K562 (cell line): ENCODE results near the gene PBOV1. TPM values are rescaled to one million over a fixed set of nuclear protein-coding genes. Genes with fewer than 3 reads are reported as not detected.

Experiments used
- ATAC-seq: fragments of 200-7000 bp; cut with Tn5 transposase; 3 replicates; pipeline ENCODE4 v1.9.1; 2020; ENCODE audit warnings: moderate library complexity
- BruUV-seq: library from RNA; stranded (reverse); fragments of 400-500 nt; replicated peaks from 2 replicates; lab custom pipeline; 2021; lab: Mats Ljungman, UMichigan
- CTCF ChIA-PET: fragments of 300-600 bp; formaldehyde crosslinking; extraction: SDS; loops from one replicate; lab custom pipeline; 2021; ENCODE audit warnings: low intra/inter-chr PET ratio; lab: Yijun Ruan, JAX
- POLR2A ChIA-PET: fragments of 300-600, 350-650 bp; sonication (Branson Sonifier 250); formaldehyde crosslinking; extraction: SDS; loops from one replicate; lab custom pipeline; 2021; ENCODE audit warnings: antibody characterized with exemption, inconsistent platforms; lab: Yijun Ruan, JAX
- DNase-seq, 4 experiments: peaks; one replicate each; pipeline versions ENCODE4 v3.0.0 to v3.0.0-alpha.2; 2011 to 2018; ENCODE audit warnings: low spot score in 3 of 4, mixed read lengths in 3 of 4; ENCODE audit errors: extremely low read depth in 1 of 4
- FAIRE-seq: peaks from 2 replicates; lab custom pipeline; 2011; peaks lifted over from hg19 to GRCh38; lab: Jason Lieb, UNC
- H2AFZ ChIP-seq: 2 replicates; pipeline ENCODE4 v1.6.0; 2011; ENCODE audit warnings: low read depth, low read length, control low read depth, inconsistent platforms
- H3K27ac ChIP-seq: fragments of 200-600 bp; 3 replicates; pipeline ENCODE4 v1.8.0; 2011; ENCODE audit warnings: low read depth, mild to moderate bottlenecking, control low read depth, inconsistent platforms, low read length, moderate library complexity, mixed read lengths; ENCODE audit errors: extremely low read depth
- H3K27me3 ChIP-seq, 2 experiments: fragments of 300-600 bp in 1 of 2; 2 replicates in 1 of 2; 3 replicates in 1 of 2; pipeline versions ENCODE4 v1.6.0 to v1.8.0; 2011; ENCODE audit warnings: inconsistent platforms in 2 of 2, low read length in 2 of 2, mild to moderate bottlenecking in 1 of 2, mixed read lengths in 1 of 2, moderate library complexity in 1 of 2; ENCODE audit not compliant: control insufficient read depth in 2 of 2, insufficient read depth in 2 of 2
- H3K36me3 ChIP-seq: fragments of 300-600 bp; 3 replicates; pipeline ENCODE4 v1.8.0; 2011; ENCODE audit warnings: mild to moderate bottlenecking, low read length, inconsistent platforms; ENCODE audit not compliant: control insufficient read depth, insufficient read depth
- H3K4me1 ChIP-seq, 2 experiments: fragments of 200-600 bp in 1 of 2; replicated peaks in 1 of 2; 2 replicates in 1 of 2; 3 replicates in 1 of 2; pipeline versions ENCODE4 v1.5.1 to v1.8.0; 2011; ENCODE audit warnings: inconsistent platforms in 2 of 2, low read length in 2 of 2, mild to moderate bottlenecking in 1 of 2, mixed read lengths in 1 of 2, moderate library complexity in 1 of 2; ENCODE audit not compliant: control insufficient read depth in 2 of 2, insufficient read depth in 2 of 2
- H3K4me2 ChIP-seq: 2 replicates; pipeline ENCODE4 v1.6.1; 2011; ENCODE audit warnings: low read length, control low read depth, inconsistent platforms, mixed read lengths; ENCODE audit not compliant: insufficient read depth
- H3K4me3 ChIP-seq: fragments of 200-600 bp; sonication (generic), shearing (Covaris generic); 2 replicates; pipeline ENCODE4 v1.5.1; 2016; ENCODE audit warnings: control low read depth, inconsistent platforms
- H3K79me2 ChIP-seq: fragments of 200-600 bp; 3 replicates; pipeline ENCODE4 v1.8.0; 2011; ENCODE audit warnings: low read length, inconsistent platforms; ENCODE audit not compliant: control insufficient read depth, insufficient read depth
- H3K9ac ChIP-seq, 2 experiments: 2 replicates each; pipeline versions ENCODE4 v1.6.0 to v1.6.1; 2011; ENCODE audit warnings: low read depth in 2 of 2, low read length in 2 of 2, control low read depth in 1 of 2, inconsistent platforms in 1 of 2, mild to moderate bottlenecking in 1 of 2, mixed read lengths in 1 of 2; ENCODE audit not compliant: insufficient read depth in 1 of 2
- H3K9me1 ChIP-seq: one replicate; pipeline ENCODE4 v1.6.0; 2011; ENCODE audit warnings: inconsistent platforms, mild to moderate bottlenecking, low read length, moderate library complexity; ENCODE audit not compliant: control insufficient read depth, insufficient read depth
- H3K9me3 ChIP-seq: replicated peaks from 2 replicates; pipeline ENCODE4 v1.5.1; 2011; ENCODE audit warnings: low read depth, low read length, inconsistent platforms; ENCODE audit not compliant: control insufficient read depth, insufficient read depth
- H4K20me1 ChIP-seq: replicated peaks from 2 replicates; pipeline ENCODE4 v1.6.1; 2011; ENCODE audit warnings: low read length, inconsistent platforms, mixed read lengths; ENCODE audit not compliant: control insufficient read depth, insufficient read depth
- CBFA2T3 ChIP-seq: fragments of 450-650 bp; IDR thresholded peaks from 2 replicates; pipeline ENCODE4 v1.6.1; 2017
- E2F3 ChIP-seq: fragments of 250-450 bp; sonication (Bioruptor Pico); IDR thresholded peaks from 2 replicates; pipeline ENCODE4 v1.4.0; 2020; ENCODE audit warnings: mild to moderate bottlenecking
- GATAD2B ChIP-seq: fragments of 450-650 bp; IDR thresholded peaks from 2 replicates; pipeline ENCODE4 v1.6.1; 2017; ENCODE audit warnings: mild to moderate bottlenecking, borderline replicate concordance
- MYC ChIP-seq, 2 experiments: fragments of 250-450 bp in 1 of 2; sonication (Bioruptor Pico) in 1 of 2; IDR thresholded peaks; 2 replicates each; pipeline versions ENCODE4 v1.5.1 to v1.6.1; 2012 to 2021; ENCODE audit warnings: low read depth in 2 of 2, borderline replicate concordance in 1 of 2, improper control_type of control experiment in 1 of 2, low read length in 1 of 2, mild to moderate bottlenecking in 1 of 2, moderate library complexity in 1 of 2
- PHB2 ChIP-seq: fragments of 450-650 bp; IDR thresholded peaks from 2 replicates; pipeline ENCODE4 v1.6.1; 2017; ENCODE audit warnings: low read depth
- POLR2A ChIP-seq: fragments of 450-650 bp; conservative IDR thresholded peaks from 2 replicates; pipeline ENCODE4 v1.6.1; 2016
- PURB ChIP-seq: sonication (generic); formaldehyde crosslinking; IDR thresholded peaks from 2 replicates; pipeline ENCODE4 v1.9.0; 2021; ENCODE audit warnings: low read depth, mild to moderate bottlenecking, missing genetic modification reagents
- RHOXF2B ChIP-seq: fragments of 250-450 bp; sonication (Bioruptor Pico); conservative IDR thresholded peaks from 2 replicates; pipeline ENCODE4 v1.5.1; 2021
- SRSF3 ChIP-seq: fragments of 200-400 bp; formaldehyde crosslinking; IDR thresholded peaks from 2 replicates; pipeline ENCODE4 v1.6.1; 2016; ENCODE audit warnings: mild to moderate bottlenecking, low read length, moderate library complexity; ENCODE audit not compliant: insufficient read depth
- TBL1XR1 ChIP-seq, 2 experiments: IDR thresholded peaks; 2 replicates each; pipeline ENCODE4 v1.6.1; 2012; ENCODE audit warnings: improper control_type of control experiment in 2 of 2, low read length in 2 of 2, mild to moderate bottlenecking in 1 of 2
- ZNF586 ChIP-seq: fragments of 450-650 bp; formaldehyde crosslinking; conservative IDR thresholded peaks from 2 replicates; pipeline ENCODE4 v1.4.0; 2020; ENCODE audit warnings: mild to moderate bottlenecking, moderate library complexity
- WGBS: fragments of 100-300 bp; shearing (Covaris generic); methylation state at CpG from one replicate; pipeline ENCODE4 v1.1.6; 2016; ENCODE audit warnings: low coverage, mixed read lengths; ENCODE audit not compliant: insufficient coverage; ENCODE audit errors: missing lambda C conversion rate; 5-methylcytosine and 5-hydroxymethylcytosine counted together
- in situ Hi-C: fragments of 300-500 bp; cut with MboI; formaldehyde crosslinking; loops from 4 replicates; pipeline ENCODE4 v1.15.0; 2018; ENCODE audit warnings: inconsistent platforms, mixed read lengths
- intact Hi-C: fragments of 100-400 bp; cut with micrococcal nuclease; formaldehyde crosslinking; loops from 2 replicates; pipeline ENCODE4 v1.14.2; 2022
- polyA plus RNA-seq, 8 experiments: library from polyadenylated mRNA; depleted of rRNA in 4 of 8; stranded (reverse) in 5 of 8; unstranded in 3 of 8; fragments of >200 nt; fragmentation: Nextera tagmentation in 2 of 8; fragmentation: Illumina TruSeq in 1 of 8; extraction: Ambion mirVana in 2 of 8; extraction: Trizol in 1 of 8; gene quantifications; 2 replicates each; pipeline versions ENCODE4 v1.2.1 to v1.2.3, GENCODE V29; 2011 to 2014; ENCODE audit warnings: inconsistent platforms in 1 of 8, missing spikeins in 1 of 8
- total RNA-seq, 7 experiments: library from RNA; depleted of rRNA in 6 of 7; stranded (reverse); fragments of >200 nt in 6 of 7; fragmentation: Illumina TruSeq in 2 of 7; extraction: Trizol in 2 of 7; gene quantifications; 2 replicates each; pipeline versions ENCODE4 v1.2.1 to v1.2.3, GENCODE V29; 2011 to 2021; ENCODE audit warnings: low replicate concordance in 1 of 7
- TF ChIP-seq, protein P1 (sequence below): fragments of 250-450 bp; sonication (Bioruptor Pico); IDR thresholded peaks from 2 replicates; pipeline ENCODE4 v1.8.0; 2022; ENCODE audit warnings: inconsistent platforms
- TF ChIP-seq, protein P2 (sequence below): sonication (generic); formaldehyde crosslinking; IDR thresholded peaks from 2 replicates; pipeline ENCODE4 v1.4.0; 2020; ENCODE audit warnings: mild to moderate bottlenecking, missing genetic modification reagents
- TF ChIP-seq, protein P3 (sequence below): fragments of 250-450 bp; sonication (Bioruptor Pico); IDR thresholded peaks from 2 replicates; pipeline ENCODE4 v1.8.0; 2021; ENCODE audit warnings: moderate library complexity, mild to moderate bottlenecking, inconsistent platforms
- TF ChIP-seq, protein P4 (sequence below): conservative IDR thresholded peaks from 2 replicates; pipeline ENCODE4 v1.6.1; 2011; ENCODE audit warnings: low read depth, mild to moderate bottlenecking, low read length; ENCODE audit not compliant: control insufficient read depth

Gene PBOV1
- total and polyA plus RNA-seq, 9 of the 15 experiments (the other 6 are each of a cell fraction or from before 2014, with no cell fraction given), result not detected

DNA sequence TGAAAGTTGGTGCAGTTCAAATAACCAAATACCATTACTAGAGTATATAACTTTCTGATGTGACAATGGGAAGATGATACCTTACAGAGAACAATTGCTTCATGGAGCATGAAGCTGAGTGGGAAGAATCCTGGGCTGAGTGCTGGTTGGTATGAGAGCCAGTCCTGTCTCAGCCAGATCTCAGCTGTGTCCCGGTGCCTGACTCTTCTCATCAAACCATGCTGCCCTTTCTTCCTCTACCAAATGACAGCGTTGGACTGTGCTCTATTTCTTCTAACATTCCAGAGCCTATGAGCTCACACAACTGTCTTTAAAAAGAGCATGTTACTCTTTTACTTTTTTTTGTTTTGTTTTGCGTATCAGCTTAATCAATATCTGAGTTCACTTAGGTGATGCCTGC is 27.5 kb upstream of the PBOV1 start (continued):
- no peak for TF ChIP-seq MYC (IDR thresholded peaks at IDR 0.05; ENCODE audit: low read depth, low read length)
- no peak for TF ChIP-seq MYC (CRISPR knock-in tag; IDR thresholded peaks at IDR 0.05; ENCODE audit: borderline replicate concordance, low read depth)
- no peak for TF ChIP-seq PURB (CRISPR knock-in tag)
- TF ChIP-seq RHOXF2B, result no peak
- TF ChIP-seq, protein P1, sequence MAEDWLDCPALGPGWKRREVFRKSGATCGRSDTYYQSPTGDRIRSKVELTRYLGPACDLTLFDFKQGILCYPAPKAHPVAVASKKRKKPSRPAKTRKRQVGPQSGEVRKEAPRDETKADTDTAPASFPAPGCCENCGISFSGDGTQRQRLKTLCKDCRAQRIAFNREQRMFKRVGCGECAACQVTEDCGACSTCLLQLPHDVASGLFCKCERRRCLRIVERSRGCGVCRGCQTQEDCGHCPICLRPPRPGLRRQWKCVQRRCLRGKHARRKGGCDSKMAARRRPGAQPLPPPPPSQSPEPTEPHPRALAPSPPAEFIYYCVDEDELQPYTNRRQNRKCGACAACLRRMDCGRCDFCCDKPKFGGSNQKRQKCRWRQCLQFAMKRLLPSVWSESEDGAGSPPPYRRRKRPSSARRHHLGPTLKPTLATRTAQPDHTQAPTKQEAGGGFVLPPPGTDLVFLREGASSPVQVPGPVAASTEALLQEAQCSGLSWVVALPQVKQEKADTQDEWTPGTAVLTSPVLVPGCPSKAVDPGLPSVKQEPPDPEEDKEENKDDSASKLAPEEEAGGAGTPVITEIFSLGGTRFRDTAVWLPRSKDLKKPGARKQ, result no peak
- TF ChIP-seq, all 486 proteins: peak for 0

- Histone ChIP-seq H3K27ac (no peak overlapping the region), H4K20me1 (no peaks in the 10 kb centered on the region), H3K9ac (no peak overlapping the region), H3K79me2 (no peaks in the 10 kb centered on the region), H3K36me3 (no peaks in the 10 kb centered on the region), H3K4me2 (no peak overlapping the region), H3K4me1 (no peaks in the 10 kb centered on the region), H3K9me3 (no peaks in the 10 kb centered on the region), H3K27me3 (peaks cover 8 to 12% of the 10 kb centered on the region in 2 experiments; a peak in 4 of 5 replicates), H3K9me1 (no peaks in the 10 kb centered on the region), H3K4me3 (no peak overlapping the region), H2AFZ (no peak overlapping the region)
- DNase-seq, result no peak
- intact Hi-C loops (no loop called here), in situ Hi-C loops (no loop called here)
- POLR2A ChIA-PET, result no interaction called here
- CTCF ChIA-PET, result no interaction called here
- no TSS peak for BruUV-seq
- no peak for ATAC-seq
- no peak for FAIRE-seq
- WGBS, result 1% methylated on average over 4 of the region's 4 CpGs
- no peak for TF ChIP-seq POLR2A
- TF ChIP-seq, protein P2, sequence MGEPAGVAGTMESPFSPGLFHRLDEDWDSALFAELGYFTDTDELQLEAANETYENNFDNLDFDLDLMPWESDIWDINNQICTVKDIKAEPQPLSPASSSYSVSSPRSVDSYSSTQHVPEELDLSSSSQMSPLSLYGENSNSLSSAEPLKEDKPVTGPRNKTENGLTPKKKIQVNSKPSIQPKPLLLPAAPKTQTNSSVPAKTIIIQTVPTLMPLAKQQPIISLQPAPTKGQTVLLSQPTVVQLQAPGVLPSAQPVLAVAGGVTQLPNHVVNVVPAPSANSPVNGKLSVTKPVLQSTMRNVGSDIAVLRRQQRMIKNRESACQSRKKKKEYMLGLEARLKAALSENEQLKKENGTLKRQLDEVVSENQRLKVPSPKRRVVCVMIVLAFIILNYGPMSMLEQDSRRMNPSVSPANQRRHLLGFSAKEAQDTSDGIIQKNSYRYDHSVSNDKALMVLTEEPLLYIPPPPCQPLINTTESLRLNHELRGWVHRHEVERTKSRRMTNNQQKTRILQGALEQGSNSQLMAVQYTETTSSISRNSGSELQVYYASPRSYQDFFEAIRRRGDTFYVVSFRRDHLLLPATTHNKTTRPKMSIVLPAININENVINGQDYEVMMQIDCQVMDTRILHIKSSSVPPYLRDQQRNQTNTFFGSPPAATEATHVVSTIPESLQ, result no peak
- no peak for TF ChIP-seq ZNF586
- TF ChIP-seq, protein P3, sequence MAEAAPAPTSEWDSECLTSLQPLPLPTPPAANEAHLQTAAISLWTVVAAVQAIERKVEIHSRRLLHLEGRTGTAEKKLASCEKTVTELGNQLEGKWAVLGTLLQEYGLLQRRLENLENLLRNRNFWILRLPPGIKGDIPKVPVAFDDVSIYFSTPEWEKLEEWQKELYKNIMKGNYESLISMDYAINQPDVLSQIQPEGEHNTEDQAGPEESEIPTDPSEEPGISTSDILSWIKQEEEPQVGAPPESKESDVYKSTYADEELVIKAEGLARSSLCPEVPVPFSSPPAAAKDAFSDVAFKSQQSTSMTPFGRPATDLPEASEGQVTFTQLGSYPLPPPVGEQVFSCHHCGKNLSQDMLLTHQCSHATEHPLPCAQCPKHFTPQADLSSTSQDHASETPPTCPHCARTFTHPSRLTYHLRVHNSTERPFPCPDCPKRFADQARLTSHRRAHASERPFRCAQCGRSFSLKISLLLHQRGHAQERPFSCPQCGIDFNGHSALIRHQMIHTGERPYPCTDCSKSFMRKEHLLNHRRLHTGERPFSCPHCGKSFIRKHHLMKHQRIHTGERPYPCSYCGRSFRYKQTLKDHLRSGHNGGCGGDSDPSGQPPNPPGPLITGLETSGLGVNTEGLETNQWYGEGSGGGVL, result no peak
- TF ChIP-seq GATAD2B, result no peak
- TF ChIP-seq, protein P4, sequence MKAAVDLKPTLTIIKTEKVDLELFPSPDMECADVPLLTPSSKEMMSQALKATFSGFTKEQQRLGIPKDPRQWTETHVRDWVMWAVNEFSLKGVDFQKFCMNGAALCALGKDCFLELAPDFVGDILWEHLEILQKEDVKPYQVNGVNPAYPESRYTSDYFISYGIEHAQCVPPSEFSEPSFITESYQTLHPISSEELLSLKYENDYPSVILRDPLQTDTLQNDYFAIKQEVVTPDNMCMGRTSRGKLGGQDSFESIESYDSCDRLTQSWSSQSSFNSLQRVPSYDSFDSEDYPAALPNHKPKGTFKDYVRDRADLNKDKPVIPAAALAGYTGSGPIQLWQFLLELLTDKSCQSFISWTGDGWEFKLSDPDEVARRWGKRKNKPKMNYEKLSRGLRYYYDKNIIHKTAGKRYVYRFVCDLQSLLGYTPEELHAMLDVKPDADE, result no peak
- no peak for TF ChIP-seq CBFA2T3
- TF ChIP-seq TBL1XR1 (IDR thresholded peaks at IDR 0.05; ENCODE audit: low read length in 2 of 2), result no peak
- no peak for TF ChIP-seq SRSF3
- TF ChIP-seq PHB2, result no peak
- TF ChIP-seq E2F3 (CRISPR knock-in tag), result no peak
Measured at GRCh38 chr6:138242987-138243592, 24.8 kb upstream of the PBOV1 start.
